PFSK-1 (cell line): ENCODE measurements around the gene PKN2.

Experiments
- FOXP2 ChIP-seq: optimal IDR thresholded peaks from 2 replicates; pipeline ENCODE3; 2011; ENCODE audit warnings: borderline replicate concordance, control low read depth, inconsistent platforms; ENCODE audit not compliant: insufficient read depth; ENCODE audit errors: extremely low read length, extremely low read depth
- POLR2AphosphoS5 ChIP-seq: IDR thresholded peaks from 2 replicates; pipeline ENCODE4 v1.6.1; 2012; ENCODE audit warnings: low read depth, mild to moderate bottlenecking, control low read depth, low read length, moderate library complexity
- SIN3A ChIP-seq: IDR thresholded peaks from 2 replicates; pipeline ENCODE4 v1.6.1; 2012; ENCODE audit warnings: mild to moderate bottlenecking, low read length, moderate library complexity, borderline replicate concordance; ENCODE audit not compliant: insufficient read depth
- TAF1 ChIP-seq: IDR thresholded peaks from 2 replicates; pipeline ENCODE4 v1.6.1; 2012; ENCODE audit warnings: low read length, control low read depth, borderline replicate concordance; ENCODE audit not compliant: insufficient read depth
- TF ChIP-seq, protein P1 (sequence below), 2 experiments: IDR thresholded peaks; 2 replicates each; pipeline versions ENCODE4 v1.6.1 to v1.8.0; 2011 to 2012; ENCODE audit warnings: low read depth in 2 of 2, low read length in 2 of 2, control low read depth in 1 of 2, inconsistent platforms in 1 of 2, mild to moderate bottlenecking in 1 of 2, moderate library complexity in 1 of 2; ENCODE audit not compliant: insufficient read depth in 1 of 2

Gene PKN2

GRCh38 chr1:88649932-88650331 lies 34.1 kb upstream of the PKN2 start:
- TF ChIP-seq FOXP2 (no peak), TAF1 (no peak), SIN3A (no peak), POLR2AphosphoS5 (no peak)
- TF ChIP-seq, protein P1, sequence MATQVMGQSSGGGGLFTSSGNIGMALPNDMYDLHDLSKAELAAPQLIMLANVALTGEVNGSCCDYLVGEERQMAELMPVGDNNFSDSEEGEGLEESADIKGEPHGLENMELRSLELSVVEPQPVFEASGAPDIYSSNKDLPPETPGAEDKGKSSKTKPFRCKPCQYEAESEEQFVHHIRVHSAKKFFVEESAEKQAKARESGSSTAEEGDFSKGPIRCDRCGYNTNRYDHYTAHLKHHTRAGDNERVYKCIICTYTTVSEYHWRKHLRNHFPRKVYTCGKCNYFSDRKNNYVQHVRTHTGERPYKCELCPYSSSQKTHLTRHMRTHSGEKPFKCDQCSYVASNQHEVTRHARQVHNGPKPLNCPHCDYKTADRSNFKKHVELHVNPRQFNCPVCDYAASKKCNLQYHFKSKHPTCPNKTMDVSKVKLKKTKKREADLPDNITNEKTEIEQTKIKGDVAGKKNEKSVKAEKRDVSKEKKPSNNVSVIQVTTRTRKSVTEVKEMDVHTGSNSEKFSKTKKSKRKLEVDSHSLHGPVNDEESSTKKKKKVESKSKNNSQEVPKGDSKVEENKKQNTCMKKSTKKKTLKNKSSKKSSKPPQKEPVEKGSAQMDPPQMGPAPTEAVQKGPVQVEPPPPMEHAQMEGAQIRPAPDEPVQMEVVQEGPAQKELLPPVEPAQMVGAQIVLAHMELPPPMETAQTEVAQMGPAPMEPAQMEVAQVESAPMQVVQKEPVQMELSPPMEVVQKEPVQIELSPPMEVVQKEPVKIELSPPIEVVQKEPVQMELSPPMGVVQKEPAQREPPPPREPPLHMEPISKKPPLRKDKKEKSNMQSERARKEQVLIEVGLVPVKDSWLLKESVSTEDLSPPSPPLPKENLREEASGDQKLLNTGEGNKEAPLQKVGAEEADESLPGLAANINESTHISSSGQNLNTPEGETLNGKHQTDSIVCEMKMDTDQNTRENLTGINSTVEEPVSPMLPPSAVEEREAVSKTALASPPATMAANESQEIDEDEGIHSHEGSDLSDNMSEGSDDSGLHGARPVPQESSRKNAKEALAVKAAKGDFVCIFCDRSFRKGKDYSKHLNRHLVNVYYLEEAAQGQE (IDR thresholded peaks at IDR 0.05; ENCODE audit: insufficient read depth in 1 of 2, low read depth in 2 of 2, low read length in 2 of 2) = no peak

DNA sequence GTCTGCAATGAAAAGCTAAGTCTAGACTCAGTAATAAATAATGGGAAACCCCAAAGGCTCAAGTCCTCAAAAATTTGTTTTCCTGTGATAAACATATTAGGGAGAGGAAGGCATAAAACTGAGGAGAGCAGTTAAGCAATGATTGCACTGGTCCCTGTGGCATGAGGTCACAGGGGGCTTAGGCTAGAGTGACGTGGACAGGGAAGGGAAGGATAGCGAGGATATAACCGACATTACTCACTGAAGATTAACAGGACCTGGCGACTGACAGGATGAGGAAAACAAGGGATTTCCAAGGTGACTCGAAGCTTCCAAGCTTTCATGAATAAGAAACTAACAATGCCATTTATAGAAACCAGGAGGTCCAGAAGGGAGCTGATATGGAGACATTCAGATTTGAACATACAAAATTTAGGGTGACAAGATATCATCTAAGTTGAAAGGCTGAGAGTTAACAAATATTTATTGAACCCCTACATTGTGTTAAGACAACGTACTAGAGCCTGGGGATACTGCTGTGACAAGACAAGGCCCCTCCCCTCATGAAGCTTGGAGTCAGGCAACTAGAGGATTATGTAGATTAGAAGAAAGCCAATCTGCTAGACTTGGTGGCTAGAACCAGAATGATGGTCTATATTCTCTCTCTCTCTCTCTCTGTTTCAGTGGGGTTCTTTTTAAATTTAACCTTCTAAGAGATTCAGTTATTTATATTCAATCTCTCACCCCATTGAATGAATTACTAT lies 33.2 kb upstream of the PKN2 start:
- TF ChIP-seq TAF1 (no peak), POLR2AphosphoS5 (no peak), SIN3A (no peak), FOXP2 (no peak)
- TF ChIP-seq, protein P1 (IDR thresholded peaks at IDR 0.05; ENCODE audit: insufficient read depth in 1 of 2, low read depth in 2 of 2, low read length in 2 of 2) = no peak

- TF ChIP-seq SIN3A (no peak), POLR2AphosphoS5 (no peak), FOXP2 (no peak), TAF1 (no peak)
- TF ChIP-seq, protein P1 (IDR thresholded peaks at IDR 0.05; ENCODE audit: insufficient read depth in 1 of 2, low read depth in 2 of 2, low read length in 2 of 2) = no peak
Measured at GRCh38 chr1:88655140-88655539, 28.9 kb upstream of the PKN2 start.

DNA sequence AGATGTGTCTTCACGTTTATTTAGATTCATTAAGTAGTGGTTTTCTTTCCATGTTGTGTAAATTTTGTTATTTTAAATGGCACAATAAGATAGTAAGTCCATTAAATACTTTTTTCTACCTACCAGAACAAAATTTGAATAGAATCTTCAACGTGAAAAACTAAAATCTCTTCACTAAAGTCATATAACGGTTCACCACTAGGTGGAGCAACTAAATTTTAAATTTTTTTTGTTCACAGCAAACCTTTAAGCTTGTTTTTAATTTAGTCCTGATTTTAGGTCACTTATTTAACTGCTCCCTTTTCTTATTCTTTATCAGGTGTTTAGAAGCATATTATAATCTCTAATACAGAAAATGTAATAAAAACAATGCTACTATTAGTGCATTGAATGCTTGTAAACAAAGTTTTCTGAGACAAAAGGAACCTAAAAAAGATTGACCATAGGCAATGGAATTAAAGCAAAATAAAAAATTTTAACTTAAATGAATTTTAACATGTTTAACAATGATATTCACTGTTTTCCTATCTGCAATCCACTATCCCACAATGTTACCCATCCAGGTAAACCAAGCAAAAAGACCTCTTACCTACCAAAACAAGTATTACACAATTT lies 28.3 kb upstream of the PKN2 start:
- TF ChIP-seq POLR2AphosphoS5 (no peak), FOXP2 (no peak), SIN3A (no peak), TAF1 (no peak)
- TF ChIP-seq, protein P1 (IDR thresholded peaks at IDR 0.05; ENCODE audit: insufficient read depth in 1 of 2, low read depth in 2 of 2, low read length in 2 of 2) = no peak
